PC-3 (cell line): ENCODE results near the gene NHLH2. TPM values are rescaled to one million over a fixed set of nuclear protein-coding genes. Genes with fewer than 3 reads are reported as not detected.

Experiments
- ATAC-seq: fragments of 200-7000 bp; cut with Tn5 transposase; 2 replicates; pipeline ENCODE4 v1.9.1; 2020; ENCODE audit warnings: mild to moderate bottlenecking, moderate library complexity
- BruUV-seq: library from RNA; stranded (reverse); fragments of 400-500 nt; replicated peaks from 2 replicates; lab custom pipeline; 2021; lab: Mats Ljungman, UMichigan
- CTCF ChIA-PET: fragments of 300-600 bp; sonication (Branson Sonifier 250); formaldehyde crosslinking; loops from one replicate; lab custom pipeline; 2022; ENCODE audit warnings: antibody characterized with exemption; lab: Charles Lee
- POLR2A ChIA-PET: fragments of 300-600 bp; sonication (Branson Sonifier 250); formaldehyde crosslinking; loops from one replicate; lab custom pipeline; 2022; ENCODE audit warnings: antibody characterized with exemption; ENCODE audit not compliant: unreplicated experiment; lab: Charles Lee
- DNase-seq: peaks from one replicate; pipeline ENCODE4 v3.0.0-alpha.2; 2015
- H2AFZ ChIP-seq: fragments of 300-600 bp; sonication (generic); 2 replicates; pipeline ENCODE4 v1.6.0; 2016; ENCODE audit warnings: antibody characterized with exemption, low read length
- H3F3A ChIP-seq: fragments of 300-600 bp; sonication (generic); one replicate; pipeline ENCODE4 v1.6.0; 2017; ENCODE audit warnings: antibody characterized with exemption, low read length, control low read depth, mild to moderate bottlenecking; ENCODE audit not compliant: unreplicated experiment
- H3K27ac ChIP-seq: fragments of 300-600 bp; sonication (generic); 2 replicates; pipeline ENCODE4 v1.5.1; 2016; ENCODE audit warnings: mild to moderate bottlenecking, low read length
- H3K27me3 ChIP-seq: fragments of 300-600 bp; sonication (generic); 2 replicates; pipeline ENCODE4 v1.6.1; 2016; ENCODE audit warnings: low read length, mixed read lengths
- H3K36me3 ChIP-seq: fragments of 300-600 bp; sonication (generic); 2 replicates; pipeline ENCODE4 v1.6.1; 2016; ENCODE audit warnings: low read depth, mixed run types, low read length, mixed read lengths
- H3K4me1 ChIP-seq: fragments of 300-600 bp; sonication (generic); 2 replicates; pipeline ENCODE4 v1.5.1; 2016; ENCODE audit warnings: low read length; ENCODE audit not compliant: insufficient read depth
- H3K4me2 ChIP-seq: fragments of 300-600 bp; sonication (generic); 2 replicates; pipeline ENCODE4 v1.6.0; 2016; ENCODE audit warnings: low read length
- H3K4me3 ChIP-seq: fragments of 300-600 bp; sonication (generic); 2 replicates; pipeline ENCODE4 v1.5.1; 2016; ENCODE audit warnings: mild to moderate bottlenecking, low read length, mixed read lengths
- H3K79me2 ChIP-seq: fragments of 300-600 bp; sonication (generic); 2 replicates; pipeline ENCODE4 v1.6.1; 2017; ENCODE audit warnings: low read length, mixed read lengths
- H3K9ac ChIP-seq: fragments of 300-600 bp; sonication (generic); 2 replicates; pipeline ENCODE4 v1.6.0; 2016; ENCODE audit warnings: mild to moderate bottlenecking, low read length
- H3K9me2 ChIP-seq: fragments of 300-600 bp; sonication (generic); replicated peaks from 2 replicates; pipeline ENCODE4 v1.6.1; 2016; ENCODE audit warnings: mixed run types, low read length, mixed read lengths
- H3K9me3 ChIP-seq: fragments of 300-600 bp; sonication (generic); 2 replicates; pipeline ENCODE4 v1.6.1; 2016; ENCODE audit warnings: low read length, mixed read lengths
- H4K20me1 ChIP-seq: fragments of 300-600 bp; sonication (generic); 2 replicates; pipeline ENCODE4 v1.6.1; 2016; ENCODE audit warnings: low read length, mixed read lengths
- CTCF ChIP-seq: fragments of 300-600 bp; sonication (generic); conservative IDR thresholded peaks from 2 replicates; pipeline ENCODE4 v1.5.1; 2017; ENCODE audit warnings: antibody characterized with exemption, low read depth, mild to moderate bottlenecking, low read length
- EZH2 ChIP-seq: fragments of 300-600 bp; sonication (generic); IDR thresholded peaks from one replicate; pipeline ENCODE4 v1.6.1; 2017; ENCODE audit warnings: antibody characterized with exemption, mild to moderate bottlenecking, low read length; ENCODE audit not compliant: unreplicated experiment
- EZH2phosphoT487 ChIP-seq: fragments of 300-600 bp; sonication (generic); IDR thresholded peaks from 2 replicates; pipeline ENCODE4 v1.6.1; 2018; ENCODE audit warnings: mild to moderate bottlenecking, antibody characterized with exemption, low read length, borderline replicate concordance
- intact Hi-C: fragments of 100-400 bp; cut with micrococcal nuclease; formaldehyde crosslinking; loops from 2 replicates; pipeline ENCODE4 v1.9.0; 2023
- total RNA-seq: library from RNA; depleted of rRNA; stranded (reverse); fragments of >200 nt; gene quantifications from 2 replicates; pipeline ENCODE4 v1.2.3, GENCODE V29; 2014

Gene NHLH2
- total RNA-seq, 1 experiment from 2014 or later = not detected

GRCh38 chr1:115802416-115802815 is 38.5 kb downstream of the NHLH2 start:
- DNase-seq (no peak), ATAC-seq (no peak)
- Histone ChIP-seq H3K79me2 (no peaks in the 10 kb centered on the region), H3K9ac (no peak overlapping the region), H3K36me3 (no peaks in the 10 kb centered on the region), H3K9me2 (no peaks in the 10 kb centered on the region), H3K27me3 (no peaks in the 10 kb centered on the region), H3F3A (no peaks in the 10 kb centered on the region), H3K9me3 (no peaks in the 10 kb centered on the region), H3K4me2 (no peak overlapping the region), H3K27ac (no peak overlapping the region), H3K4me3 (no peak overlapping the region), H3K4me1 (no peaks in the 10 kb centered on the region), H2AFZ (no peak overlapping the region), H4K20me1 (no peaks in the 10 kb centered on the region)
- TF ChIP-seq CTCF (no peak), EZH2phosphoT487 (no peak), EZH2 (no peak)
- ChIA-PET POLR2A (no interaction called here), CTCF (no interaction called here)
- intact Hi-C loops = loop anchor here (10.0 kb wide), 1 partner anchor 332 kb away; no protein-coding TSS in a partner anchor
- BruUV-seq = no TSS peak

DNA sequence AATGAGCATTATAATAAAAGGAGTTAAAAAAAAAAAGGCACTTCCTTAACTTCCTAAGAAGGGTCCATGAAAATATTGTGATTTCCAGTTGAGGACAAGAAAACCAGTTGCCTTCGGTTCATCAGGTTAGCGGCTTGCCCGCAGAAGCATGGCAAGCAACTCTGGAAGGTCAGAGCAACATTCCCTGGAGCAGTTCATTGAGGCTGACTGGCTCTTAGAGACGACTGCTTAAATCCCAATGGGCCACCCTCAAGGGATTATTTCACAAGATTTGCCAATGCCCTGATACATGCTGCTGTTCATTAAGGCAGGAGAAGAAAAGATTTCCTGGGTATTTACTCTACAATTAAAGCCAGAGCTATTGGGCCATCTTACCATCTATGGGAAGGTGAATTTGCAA is 43.4 kb downstream of the NHLH2 start:
- no TSS peak for BruUV-seq
- DNase-seq (no peak), ATAC-seq (no peak)
- intact Hi-C loops = no loop called here
- no peaks in the 10 kb centered on the region for H3K27me3 ChIP-seq
- no peak overlapping the region for H2AFZ ChIP-seq
- H3K36me3 ChIP-seq = no peaks in the 10 kb centered on the region
- H3K4me1 ChIP-seq = no peaks in the 10 kb centered on the region
- no peak overlapping the region for H3K4me2 ChIP-seq
- ChIA-PET CTCF (interaction anchor here (0.6 kb wide), 1 partner anchor 223 kb away, joined by 5 read pairs; no protein-coding TSS in a partner anchor), POLR2A (no interaction called here)
- no peaks in the 10 kb centered on the region for H3K79me2 ChIP-seq
- H3K9me3 ChIP-seq = no peaks in the 10 kb centered on the region
- H3K4me3 ChIP-seq = no peak overlapping the region
- TF ChIP-seq EZH2 (no peak), CTCF (no peak), EZH2phosphoT487 (no peak)
- H4K20me1 ChIP-seq = no peaks in the 10 kb centered on the region
- H3K9me2 ChIP-seq = no peaks in the 10 kb centered on the region
- H3K27ac ChIP-seq = no peak overlapping the region
- H3K9ac ChIP-seq = no peak overlapping the region
- no peaks in the 10 kb centered on the region for H3F3A ChIP-seq

DNA sequence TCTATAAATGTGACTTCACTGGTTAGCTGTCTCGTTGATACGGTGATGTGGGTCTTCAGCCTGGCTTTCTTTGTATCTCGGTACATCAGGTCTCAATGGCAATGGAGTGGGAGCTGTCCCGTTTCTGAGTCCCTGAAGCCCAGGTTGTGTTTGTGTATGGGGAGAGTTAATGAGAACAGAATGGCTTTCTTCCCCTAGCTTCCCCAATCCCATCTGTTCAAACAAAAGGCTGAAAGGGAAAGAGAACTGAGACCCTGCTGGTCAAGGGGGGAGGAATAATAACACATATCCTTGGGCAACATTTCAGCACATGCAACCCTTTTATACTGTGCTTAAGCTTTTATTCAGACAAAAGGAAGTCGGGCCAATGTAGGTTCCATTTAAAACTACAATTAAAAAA is 44.0 kb downstream of the NHLH2 start:
- H3F3A ChIP-seq = no peaks in the 10 kb centered on the region
- no peaks in the 10 kb centered on the region for H4K20me1 ChIP-seq
- no peaks in the 10 kb centered on the region for H3K27me3 ChIP-seq
- H3K4me3 ChIP-seq = no peak overlapping the region
- BruUV-seq = no TSS peak
- intact Hi-C loops = no loop called here
- no peak overlapping the region for H2AFZ ChIP-seq
- no peaks in the 10 kb centered on the region for H3K4me1 ChIP-seq
- no peak for TF ChIP-seq CTCF
- TF ChIP-seq EZH2phosphoT487 = no peak
- TF ChIP-seq EZH2 = no peak
- H3K4me2 ChIP-seq = no peak overlapping the region
- ATAC-seq (no peak), DNase-seq (no peak)
- H3K9me2 ChIP-seq = no peaks in the 10 kb centered on the region
- no peaks in the 10 kb centered on the region for H3K9me3 ChIP-seq
- no peak overlapping the region for H3K9ac ChIP-seq
- ChIA-PET CTCF (no interaction called here), POLR2A (no interaction called here)
- H3K79me2 ChIP-seq = no peaks in the 10 kb centered on the region
- no peak overlapping the region for H3K27ac ChIP-seq
- H3K36me3 ChIP-seq = no peaks in the 10 kb centered on the region
